Caco-2 (cell line): ENCODE results near the gene BTBD9. TPM values are rescaled to one million over a fixed set of nuclear protein-coding genes. Genes with fewer than 3 reads are reported as not detected.

Experiments used
- BruUV-seq: library from RNA; stranded (reverse); fragments of 400-500 nt; replicated peaks from 2 replicates; lab custom pipeline; 2021; lab: Mats Ljungman, UMichigan
- CTCF ChIA-PET: fragments of 300-600 bp; sonication (Branson Sonifier 250); formaldehyde crosslinking; loops from one replicate; lab custom pipeline; 2022; ENCODE audit warnings: antibody characterized with exemption; lab: Charles Lee
- POLR2A ChIA-PET: fragments of 300-600 bp; sonication (Branson Sonifier 250); formaldehyde crosslinking; loops from one replicate; lab custom pipeline; 2022; ENCODE audit warnings: antibody characterized with exemption; lab: Charles Lee
- DNase-seq, 2 experiments: peaks; one replicate each; pipeline versions ENCODE4 v3.0.0 to v3.0.0-alpha.2; 2020 to 2022
- H3K27me3 ChIP-seq: replicated peaks from 2 replicates; pipeline ENCODE4 v1.6.0; 2011; ENCODE audit warnings: low read length; ENCODE audit not compliant: control insufficient read depth, insufficient read depth
- H3K36me3 ChIP-seq: 2 replicates; pipeline ENCODE4 v1.5.1; 2011; ENCODE audit warnings: low read length; ENCODE audit not compliant: control insufficient read depth, insufficient read depth
- H3K4me1 ChIP-seq: fragments of 250-450 bp; sonication (Bioruptor Pico); 2 replicates; pipeline ENCODE4 v1.5.1; 2020; ENCODE audit warnings: mild to moderate bottlenecking
- H3K4me3 ChIP-seq: 2 replicates; pipeline ENCODE4 v1.5.1; 2011; ENCODE audit warnings: low read depth, mild to moderate bottlenecking, control low read depth, low read length
- H3K9me3 ChIP-seq: fragments of 250-450 bp; sonication (Bioruptor Pico); 2 replicates; pipeline ENCODE4 v1.5.1; 2020; ENCODE audit warnings: mild to moderate bottlenecking, moderate library complexity
- H3K27ac Mint-ChIP-seq: one replicate; pipeline ENCODE4 v1.8.0; 2022; ENCODE audit warnings: mixed read lengths; ENCODE audit not compliant: unreplicated experiment
- H3K27me3 Mint-ChIP-seq: one replicate; pipeline ENCODE4 v1.8.0; 2022; ENCODE audit warnings: mixed read lengths; ENCODE audit not compliant: insufficient read depth, unreplicated experiment
- H3K36me3 Mint-ChIP-seq: one replicate; pipeline ENCODE4 v1.8.0; 2022; ENCODE audit warnings: mild to moderate bottlenecking, mixed read lengths; ENCODE audit not compliant: insufficient read depth, unreplicated experiment
- H3K4me1 Mint-ChIP-seq: one replicate; pipeline ENCODE4 v1.8.0; 2022; ENCODE audit warnings: low read depth, mixed read lengths; ENCODE audit not compliant: unreplicated experiment
- H3K4me3 Mint-ChIP-seq: one replicate; pipeline ENCODE4 v1.8.0; 2022; ENCODE audit warnings: mild to moderate bottlenecking, moderate library complexity, mixed read lengths; ENCODE audit not compliant: unreplicated experiment
- H3K9me3 Mint-ChIP-seq: one replicate; pipeline ENCODE4 v1.8.0; 2022; ENCODE audit warnings: mixed read lengths; ENCODE audit not compliant: unreplicated experiment
- intact Hi-C: fragments of 100-400 bp; cut with micrococcal nuclease; formaldehyde crosslinking; loops from one replicate; pipeline ENCODE4 v1.10.0; 2022; ENCODE audit not compliant: unreplicated experiment
- total RNA-seq: library from RNA; stranded (reverse); gene quantifications from 2 replicates; pipeline ENCODE4 v1.2.3, GENCODE V29; 2022
- TF ChIP-seq, protein P1 (sequence below), 2 experiments: fragments of 200-600 bp in 1 of 2; IDR thresholded peaks; 1 replicate in 1 of 2; 2 replicates in 1 of 2; pipeline versions ENCODE4 v1.5.1 to v1.8.0; 2011 to 2022; ENCODE audit warnings: antibody characterized with exemption in 1 of 2, control low read depth in 1 of 2, inconsistent platforms in 1 of 2, low read depth in 1 of 2, low read length in 1 of 2, mild to moderate bottlenecking in 1 of 2, moderate library complexity in 1 of 2; ENCODE audit not compliant: insufficient read depth in 1 of 2, severe bottlenecking in 1 of 2, unreplicated experiment in 1 of 2

BTBD9 gene
- total RNA-seq, 1 experiment from 2014 or later, result 19.6 TPM

DNA sequence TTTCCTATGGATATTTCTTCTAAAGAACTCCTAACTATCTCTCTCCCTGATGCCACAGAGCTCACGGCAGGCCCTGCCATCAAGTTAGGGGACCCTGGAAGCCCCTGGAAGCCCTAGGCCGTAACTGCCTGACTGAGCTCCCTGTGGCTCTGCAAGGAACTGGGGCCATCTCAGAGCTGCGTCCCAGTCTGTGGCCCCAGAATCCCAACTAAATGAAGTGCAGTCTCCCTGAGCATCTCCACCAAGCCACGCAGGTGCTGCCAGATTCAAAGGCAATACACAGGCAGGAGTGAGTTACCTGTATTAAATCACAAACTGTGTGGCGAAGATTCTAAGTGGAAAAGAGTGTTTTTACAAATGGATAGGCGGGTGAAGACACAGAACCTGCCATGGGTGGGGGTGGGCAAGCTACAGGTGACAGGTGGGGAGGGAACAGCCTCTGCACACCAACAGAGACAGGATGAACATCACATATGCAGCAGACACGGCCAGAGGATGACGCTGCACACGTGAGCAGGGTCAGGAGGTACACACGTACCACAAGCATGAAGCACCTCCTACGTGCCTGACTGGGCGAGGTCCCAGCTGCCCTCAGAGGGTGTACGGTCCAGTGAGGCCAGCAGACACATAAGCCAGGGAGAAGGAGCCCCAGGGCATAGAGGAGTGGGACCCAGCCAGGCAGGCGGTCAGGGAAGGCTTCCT lies 461.7 kb downstream of the BTBD9 start:
- peaks cover 4% of the 10 kb centered on the region for H3K4me1 Mint-ChIP-seq
- peaks cover 11% of the 10 kb centered on the region for H3K36me3 Mint-ChIP-seq
- DNase-seq, result no peak
- intact Hi-C loops, result no loop called here
- ChIA-PET POLR2A (interaction anchor here (0.8 kb wide), 1 partner anchor 34 kb away, joined by 3 read pairs; no protein-coding TSS in a partner anchor), CTCF (no interaction called here)
- no peak overlapping the region for H3K4me3 ChIP-seq
- H3K27me3 ChIP-seq, result no peaks in the 10 kb centered on the region
- H3K36me3 ChIP-seq, result no peaks in the 10 kb centered on the region
- no peak overlapping the region for H3K4me3 Mint-ChIP-seq
- TF ChIP-seq, protein P1, sequence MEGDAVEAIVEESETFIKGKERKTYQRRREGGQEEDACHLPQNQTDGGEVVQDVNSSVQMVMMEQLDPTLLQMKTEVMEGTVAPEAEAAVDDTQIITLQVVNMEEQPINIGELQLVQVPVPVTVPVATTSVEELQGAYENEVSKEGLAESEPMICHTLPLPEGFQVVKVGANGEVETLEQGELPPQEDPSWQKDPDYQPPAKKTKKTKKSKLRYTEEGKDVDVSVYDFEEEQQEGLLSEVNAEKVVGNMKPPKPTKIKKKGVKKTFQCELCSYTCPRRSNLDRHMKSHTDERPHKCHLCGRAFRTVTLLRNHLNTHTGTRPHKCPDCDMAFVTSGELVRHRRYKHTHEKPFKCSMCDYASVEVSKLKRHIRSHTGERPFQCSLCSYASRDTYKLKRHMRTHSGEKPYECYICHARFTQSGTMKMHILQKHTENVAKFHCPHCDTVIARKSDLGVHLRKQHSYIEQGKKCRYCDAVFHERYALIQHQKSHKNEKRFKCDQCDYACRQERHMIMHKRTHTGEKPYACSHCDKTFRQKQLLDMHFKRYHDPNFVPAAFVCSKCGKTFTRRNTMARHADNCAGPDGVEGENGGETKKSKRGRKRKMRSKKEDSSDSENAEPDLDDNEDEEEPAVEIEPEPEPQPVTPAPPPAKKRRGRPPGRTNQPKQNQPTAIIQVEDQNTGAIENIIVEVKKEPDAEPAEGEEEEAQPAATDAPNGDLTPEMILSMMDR (IDR thresholded peaks at IDR 0.05; ENCODE audit: insufficient read depth in 1 of 2, low read depth in 1 of 2, low read length in 1 of 2, severe bottlenecking in 1 of 2, unreplicated experiment in 1 of 2), result no peak
- H3K9me3 Mint-ChIP-seq, result no peaks in the 10 kb centered on the region
- no peaks in the 10 kb centered on the region for H3K27me3 Mint-ChIP-seq
- no peaks in the 10 kb centered on the region for H3K4me1 ChIP-seq
- H3K9me3 ChIP-seq, result no peaks in the 10 kb centered on the region
- no peak overlapping the region for H3K27ac Mint-ChIP-seq
- BruUV-seq, result no TSS peak

DNA sequence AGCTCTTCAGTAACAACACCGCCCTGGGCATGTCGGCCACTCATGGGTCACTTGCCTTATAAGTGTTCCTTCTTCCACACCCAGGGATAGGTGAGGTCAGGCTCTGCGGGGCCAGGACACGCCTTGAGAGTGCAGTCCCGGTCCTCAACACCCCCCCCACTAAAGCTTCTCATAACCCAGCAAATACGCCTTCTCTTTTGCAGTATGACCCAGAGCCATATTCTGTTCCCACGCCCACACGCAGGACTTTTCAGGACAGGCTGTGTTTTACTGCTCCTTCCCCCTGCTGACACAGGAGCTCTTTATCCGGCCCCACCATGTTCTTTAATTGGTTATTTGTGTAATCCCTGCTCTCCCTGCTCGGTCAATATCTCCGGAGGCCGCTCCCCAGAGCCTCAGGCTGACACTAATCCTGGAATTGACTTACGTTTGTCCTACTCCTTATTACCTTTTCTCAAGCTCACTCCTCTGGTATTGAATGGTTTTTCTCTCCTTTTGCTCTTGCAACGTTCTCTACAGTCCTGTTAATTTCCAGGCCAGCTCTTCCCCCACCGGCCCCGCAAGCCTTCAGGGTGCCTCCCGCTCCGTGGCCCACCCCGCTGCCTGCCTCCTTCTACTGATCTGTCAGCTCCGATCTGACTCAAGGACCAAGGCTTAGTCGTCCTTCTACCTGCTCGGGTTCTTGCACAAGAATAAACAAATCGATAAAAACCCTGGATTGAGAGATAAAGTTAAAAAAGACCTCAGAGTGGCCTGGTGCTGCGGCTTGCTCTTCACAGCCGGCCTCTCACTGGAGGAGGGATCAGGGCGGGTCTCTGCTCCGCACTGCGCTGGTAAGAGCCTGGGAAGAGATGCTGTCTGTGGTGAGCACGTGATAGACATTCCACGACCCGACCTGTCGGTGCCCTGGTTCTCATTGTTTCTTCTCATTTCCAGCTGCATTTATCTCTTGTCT lies 462.7 kb downstream of the BTBD9 start:
- Mint-ChIP-seq H3K4me3 (no peak overlapping the region), H3K27ac (no peak overlapping the region), H3K9me3 (no peaks in the 10 kb centered on the region), H3K4me1 (peaks cover 4% of the 10 kb centered on the region), H3K27me3 (no peaks in the 10 kb centered on the region), H3K36me3 (peaks cover 11% of the 10 kb centered on the region)
- BruUV-seq, result no TSS peak
- no peaks in the 10 kb centered on the region for H3K27me3 ChIP-seq
- H3K4me1 ChIP-seq, result no peaks in the 10 kb centered on the region
- no peak for DNase-seq
- TF ChIP-seq, protein P1 (IDR thresholded peaks at IDR 0.05; ENCODE audit: insufficient read depth in 1 of 2, low read depth in 1 of 2, low read length in 1 of 2, severe bottlenecking in 1 of 2, unreplicated experiment in 1 of 2), result no peak
- POLR2A ChIA-PET, result no interaction called here
- no peaks in the 10 kb centered on the region for H3K36me3 ChIP-seq
- CTCF ChIA-PET, result no interaction called here
- H3K4me3 ChIP-seq, result no peak overlapping the region
- no peaks in the 10 kb centered on the region for H3K9me3 ChIP-seq
- intact Hi-C loops, result no loop called here

DNA sequence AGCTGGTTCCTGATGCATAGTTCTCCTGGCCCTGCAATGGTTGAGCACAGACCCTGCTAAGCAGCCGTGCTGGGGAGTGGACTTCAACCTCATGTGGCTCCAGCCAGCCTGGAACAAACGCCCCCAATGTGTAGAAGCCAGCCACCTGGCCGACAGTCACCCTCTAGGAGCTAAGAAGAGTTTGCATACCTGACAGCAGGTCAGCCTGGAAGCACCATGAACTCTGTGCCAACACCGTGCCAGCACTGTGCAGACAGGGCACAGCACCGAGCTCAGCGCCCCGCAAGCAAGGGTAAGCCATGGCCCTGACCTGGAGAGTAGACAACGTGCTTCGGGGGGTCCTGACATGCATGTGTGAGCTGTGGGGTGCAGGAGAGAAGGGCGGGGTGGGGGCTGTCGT lies 463.9 kb downstream of the BTBD9 start:
- TF ChIP-seq, protein P1 (IDR thresholded peaks at IDR 0.05; ENCODE audit: insufficient read depth in 1 of 2, low read depth in 1 of 2, low read length in 1 of 2, severe bottlenecking in 1 of 2, unreplicated experiment in 1 of 2), result no peak
- Histone ChIP-seq H3K9me3 (no peaks in the 10 kb centered on the region), H3K4me1 (no peaks in the 10 kb centered on the region), H3K27me3 (no peaks in the 10 kb centered on the region), H3K4me3 (no peak overlapping the region), H3K36me3 (no peaks in the 10 kb centered on the region)
- Mint-ChIP-seq H3K4me3 (no peak overlapping the region), H3K36me3 (peaks cover 11% of the 10 kb centered on the region), H3K27ac (no peak overlapping the region), H3K4me1 (peaks cover 4% of the 10 kb centered on the region), H3K27me3 (no peaks in the 10 kb centered on the region), H3K9me3 (no peaks in the 10 kb centered on the region)
- no TSS peak for BruUV-seq
- intact Hi-C loops, result no loop called here
- ChIA-PET CTCF (no interaction called here), POLR2A (interaction anchor here (0.5 kb wide), 1 partner anchor 732 kb away, joined by 6 read pairs; no protein-coding TSS in a partner anchor)
- DNase-seq, result no peak
